Anterior cingulate cortex (tissue), 58 donors: ENCODE data around the gene CXCL12.
A peak's percentile ranks its signal among the peaks of the same experiment; 100 is the strongest.

Experiments used
- DNase-seq, 58 donors: peaks; one replicate each; lab custom pipeline; 2025; lab: John Stamatoyannopoulos, UW

Gene CXCL12

DNA sequence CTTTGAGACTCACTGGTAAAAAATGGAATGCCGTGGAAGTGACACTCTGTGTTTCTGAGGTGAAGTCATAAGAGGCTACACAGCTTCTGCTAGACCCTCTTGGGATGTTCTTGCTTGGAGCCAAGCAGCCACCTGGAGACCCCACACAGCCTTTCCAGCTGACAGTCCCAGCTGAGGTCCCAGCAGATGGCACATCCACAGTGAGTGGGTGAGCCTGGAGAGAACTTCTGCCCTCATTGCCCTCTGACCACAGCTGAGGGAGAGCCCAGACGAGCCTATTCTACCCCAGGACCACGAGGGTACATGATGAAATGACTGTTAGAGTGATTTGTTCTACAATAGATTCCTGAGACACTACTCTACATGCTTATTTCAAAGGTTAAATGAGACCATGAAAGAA is 44.3 kb downstream of the CXCL12 start:
- DNase-seq: no peak

GRCh38 chr10:44339218-44339617 is 45.7 kb downstream of the CXCL12 start:
- no peak for DNase-seq

- DNase-seq: no peak
Measured at GRCh38 chr10:44337081-44337480, 47.8 kb downstream of the CXCL12 start.

DNA sequence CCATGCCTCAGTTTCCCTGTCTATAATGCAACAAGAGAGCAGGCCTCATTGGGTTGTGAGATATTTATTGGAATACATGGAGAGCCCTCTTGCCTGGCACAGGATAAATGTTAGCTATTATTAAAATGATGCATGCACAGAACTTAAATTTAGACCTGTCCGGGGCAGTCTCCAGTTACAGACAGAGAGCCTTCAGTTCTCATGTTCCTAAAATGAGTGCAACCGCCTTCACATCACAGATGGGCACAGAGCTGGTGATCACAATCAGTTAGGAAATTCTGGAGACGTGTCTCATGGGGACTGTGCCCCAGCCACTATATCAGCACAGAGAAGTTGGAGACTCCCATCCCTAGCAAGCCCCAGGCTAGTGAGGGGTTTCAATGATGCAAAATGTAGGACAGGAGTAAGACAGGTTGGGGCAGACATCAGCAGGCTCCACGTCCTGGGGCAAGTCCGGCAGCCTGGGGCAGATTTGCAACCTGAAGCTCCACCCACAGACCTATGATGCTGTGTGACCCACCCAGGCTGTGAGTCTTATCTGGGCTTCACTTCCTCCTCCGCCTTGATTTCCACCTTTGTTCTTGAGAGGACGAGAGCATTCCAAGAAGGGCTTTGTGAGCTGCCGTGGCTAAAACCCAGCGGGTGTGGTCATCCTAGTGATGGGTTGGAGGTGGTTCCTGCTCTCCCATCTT is 49.4 kb downstream of the CXCL12 start:
- DNase-seq: peak in 4 of 58 donors; percentile 8 to 30 (median 22)

GRCh38 chr10:44334621-44335184 is 50.2 kb downstream of the CXCL12 start:
- peak in 4 of 58 donors; percentile 9 to 46 (median 16) for DNase-seq

DNA sequence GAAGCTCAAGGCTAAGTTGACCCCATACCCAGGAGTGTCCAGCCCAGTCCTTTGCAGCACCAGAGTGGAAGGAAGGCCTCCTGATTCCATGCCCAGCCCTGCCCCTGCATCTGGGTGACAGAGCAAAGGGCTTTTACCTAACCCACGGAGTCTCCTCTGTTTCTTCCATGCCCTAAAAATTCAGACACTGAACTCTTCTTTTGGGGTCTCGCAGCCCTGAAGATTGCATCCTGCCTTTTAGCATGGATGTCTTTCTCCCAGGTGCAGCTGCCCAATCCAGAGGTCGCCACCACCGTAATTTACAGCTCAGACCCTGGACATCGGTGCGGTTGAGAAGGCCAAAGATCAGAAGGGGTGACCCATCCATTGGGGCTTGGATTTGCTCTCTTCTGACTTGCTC is 50.8 kb downstream of the CXCL12 start:
- no peak for DNase-seq

GRCh38 chr10:44333511-44333910 is 51.4 kb downstream of the CXCL12 start:
- DNase-seq: no peak

- DNase-seq: no peak
Measured at GRCh38 chr10:44332465-44332864, 52.4 kb downstream of the CXCL12 start.

DNA sequence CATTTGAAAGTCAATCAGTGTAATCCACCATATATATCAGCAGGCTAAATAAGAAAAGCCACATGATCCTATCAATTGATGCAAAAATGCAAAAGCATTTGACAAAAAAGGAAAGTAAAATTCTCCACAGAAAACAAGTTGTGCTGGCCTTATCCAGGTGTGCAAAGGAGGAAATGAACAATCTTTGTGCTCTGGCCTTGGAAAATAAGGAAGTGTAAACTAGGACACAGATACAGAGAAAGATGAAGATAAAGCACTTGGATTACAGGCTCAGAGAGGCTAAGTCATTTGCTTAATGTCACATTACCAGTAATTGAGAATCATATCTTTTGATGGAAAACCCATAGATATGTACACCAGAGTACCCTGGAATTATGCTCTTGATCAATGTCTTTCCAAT is 54.5 kb downstream of the CXCL12 start:
- no peak for DNase-seq

DNA sequence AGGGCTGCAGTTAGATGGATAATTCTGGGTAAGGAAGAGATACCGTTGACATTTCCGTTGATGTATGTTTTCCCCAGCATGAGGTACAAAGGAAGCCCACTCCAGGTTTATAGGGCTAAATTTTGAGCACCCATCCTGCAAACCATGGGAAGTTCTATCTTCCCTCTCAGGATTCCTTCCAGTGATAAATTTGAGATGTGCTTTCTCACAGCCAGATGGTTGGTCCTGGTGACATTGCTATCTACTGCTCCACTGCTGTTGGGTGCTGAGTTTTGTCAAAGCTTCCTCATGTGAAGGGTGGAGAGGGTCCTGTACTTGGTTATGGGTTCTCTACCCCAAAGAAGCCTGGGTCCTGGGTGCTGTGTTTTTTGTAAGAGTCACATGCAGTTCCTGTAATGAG is 57.4 kb downstream of the CXCL12 start:
- no peak for DNase-seq
